Gastroesophageal sphincter (tissue), 4 donors: ENCODE data around the gene MFN2. TPM values are rescaled to one million over a fixed set of nuclear protein-coding genes. Genes with fewer than 3 reads are reported as not detected.

Source experiments
- ATAC-seq: fragments of 150-250 bp; one replicate; pipeline ENCODE4 v1.9.1; 2016; ENCODE audit warnings: mild to moderate bottlenecking, moderate library complexity
- H3K27ac ChIP-seq, 4 donors: fragments of 200-600 bp; sonication (generic) in 3 of 4; 1 replicate in 3 of 4; 2 replicates in 1 of 4; pipeline ENCODE4 v1.5.1; 2016 to 2019
- H3K27me3 ChIP-seq: fragments of 200-600 bp; sonication (generic); one replicate; pipeline ENCODE4 v1.5.1; 2019
- H3K36me3 ChIP-seq, 2 donors: fragments of 200-600 bp; sonication (generic); one replicate each; pipeline ENCODE4 v1.5.1; 2019; ENCODE audit warnings: control low read depth in 1 of 2
- H3K4me1 ChIP-seq, 3 donors: fragments of 200-600 bp; sonication (generic); 1 replicate in 2 of 3; 2 replicates in 1 of 3; pipeline ENCODE4 v1.5.1; 2016 to 2019; ENCODE audit warnings: control low read depth in 2 of 3
- H3K4me3 ChIP-seq, 2 donors: fragments of 200-600 bp; sonication (generic); one replicate each; pipeline ENCODE4 v1.5.1; 2019; ENCODE audit warnings: mild to moderate bottlenecking in 1 of 2, moderate library complexity in 1 of 2
- H3K9me3 ChIP-seq, 3 donors: fragments of 200-600 bp; sonication (generic); one replicate each; pipeline ENCODE4 v1.5.1; 2017 to 2019; ENCODE audit warnings: control low read depth in 2 of 3
- CTCF ChIP-seq, 4 experiments: fragments of 200-600 bp in 2 of 4; fragments of 450-650 bp in 2 of 4; sonication (generic) in 1 of 4; IDR thresholded peaks; one replicate each; pipeline ENCODE4 v1.5.1; 2017 to 2019; ENCODE audit warnings: antibody characterized with exemption in 4 of 4, mild to moderate bottlenecking in 2 of 4, moderate library complexity in 2 of 4
- EP300 ChIP-seq: sonication (generic); formaldehyde crosslinking; IDR thresholded peaks from one replicate; pipeline ENCODE4 v1.6.1; 2017; ENCODE audit warnings: antibody characterized with exemption, mild to moderate bottlenecking
- POLR2A ChIP-seq, 2 donors: fragments of 450-650 bp; IDR thresholded peaks; one replicate each; pipeline ENCODE4 v1.6.1; 2017; ENCODE audit warnings: antibody characterized with exemption in 2 of 2, mild to moderate bottlenecking in 2 of 2, moderate library complexity in 1 of 2
- POLR2AphosphoS5 ChIP-seq: sonication (generic); formaldehyde crosslinking; IDR thresholded peaks from one replicate; pipeline ENCODE4 v1.6.1; 2017; ENCODE audit warnings: antibody characterized with exemption
- WGBS, 2 donors: methylation state at CpG; one replicate each; pipeline ENCODE4 v1.1.5; 2018; ENCODE audit warnings: low coverage in 1 of 2; 5-methylcytosine and 5-hydroxymethylcytosine counted together
- total RNA-seq, 4 donors: library from RNA; depleted of rRNA; stranded (reverse); fragments of >200 nt; gene quantifications; one replicate each; pipeline ENCODE4 v1.1.0, GENCODE V29; 2016

MFN2 gene
- total RNA-seq, 4 donors from 2014 or later = 117 to 236 (median 186) TPM

GRCh38 chr1:12009318-12009947 lies 29.2 kb downstream of the MFN2 start:
- H3K36me3 ChIP-seq = peaks cover 0 to 100% of the 10 kb centered on the region in 2 donors
- 40% methylated on average over 1 of the region's 9 CpGs; no CpG with 5 or more reads in 1 of the 2 donors for WGBS, 2 donors
- H3K9me3 ChIP-seq = no peaks in the 10 kb centered on the region
- ATAC-seq = no peak
- no peak overlapping the region for H3K4me3 ChIP-seq
- H3K27me3 ChIP-seq = no peaks in the 10 kb centered on the region
- H3K4me1 ChIP-seq = no peaks in the 10 kb centered on the region
- TF ChIP-seq POLR2AphosphoS5 (no peak), POLR2A (IDR thresholded peaks at IDR 0.05) (no peak), CTCF (IDR thresholded peaks at IDR 0.05) (no peak), EP300 (no peak)
- peak overlapping the region in 1 of 4 donors; percentile 2 for H3K27ac ChIP-seq

- no peak for ATAC-seq
- H3K4me1 ChIP-seq = no peaks in the 10 kb centered on the region
- H3K36me3 ChIP-seq = peaks cover 0 to 88% of the 10 kb centered on the region in 2 donors
- 68 to 83% methylated on average over 2 to 3 of the region's 16 CpGs for WGBS, 2 donors
- H3K4me3 ChIP-seq = no peak overlapping the region
- TF ChIP-seq POLR2A (IDR thresholded peaks at IDR 0.05) (no peak), CTCF (IDR thresholded peaks at IDR 0.05) (no peak), POLR2AphosphoS5 (no peak), EP300 (no peak)
- no peaks in the 10 kb centered on the region for H3K9me3 ChIP-seq
- H3K27me3 ChIP-seq = no peaks in the 10 kb centered on the region
- peak overlapping the region in 1 of 4 donors; percentile 40 for H3K27ac ChIP-seq
These were observed 30.7 kb downstream of the MFN2 start for GRCh38 chr1:12010746-12011570.

- Histone ChIP-seq H3K9me3 (no peaks in the 10 kb centered on the region), H3K4me3 (no peak overlapping the region), H3K27me3 (no peaks in the 10 kb centered on the region), H3K27ac (peak overlapping the region in 3 of 4 donors; percentile 1 to 40 (median 24)), H3K36me3 (peaks cover 0 to 78% of the 10 kb centered on the region in 2 donors), H3K4me1 (no peaks in the 10 kb centered on the region)
- ATAC-seq = no peak
- no CpG with 5 or more reads among the region's 4 CpGs for WGBS, 2 donors
- TF ChIP-seq EP300 = no peak
- TF ChIP-seq CTCF (IDR thresholded peaks at IDR 0.05) = no peak
- no peak for TF ChIP-seq POLR2AphosphoS5
These were observed 31.8 kb downstream of the MFN2 start for GRCh38 chr1:12011998-12012397.

GRCh38 chr1:12012560-12013316 lies 32.5 kb downstream of the MFN2 start:
- no peak for ATAC-seq
- no peaks in the 10 kb centered on the region for H3K9me3 ChIP-seq
- peaks cover 0 to 70% of the 10 kb centered on the region in 2 donors for H3K36me3 ChIP-seq
- H3K4me1 ChIP-seq = no peaks in the 10 kb centered on the region
- no peak for TF ChIP-seq POLR2A (IDR thresholded peaks at IDR 0.05)
- TF ChIP-seq CTCF (IDR thresholded peaks at IDR 0.05) = no peak
- no peak for TF ChIP-seq POLR2AphosphoS5
- TF ChIP-seq EP300 = no peak
- peak overlapping the region in 1 of 4 donors; percentile 40 for H3K27ac ChIP-seq
- whole genome bisulfite sequencing, 2 donors = 71 to 87% methylated on average over 2 to 8 of the region's 8 CpGs
- no peak overlapping the region for H3K4me3 ChIP-seq
- H3K27me3 ChIP-seq = no peaks in the 10 kb centered on the region
